Neural progenitor cell (in vitro differentiated cells): ENCODE results near the gene NOS1AP.

Experiments
- EZH2 ChIP-seq: fragments of 200-600 bp; sonication (generic); IDR thresholded peaks from 2 replicates; pipeline ENCODE4 v1.6.1; 2017; ENCODE audit warnings: antibody characterized with exemption, mild to moderate bottlenecking, moderate library complexity
- EZH2phosphoT487 ChIP-seq: fragments of 200-600 bp; sonication (generic); IDR thresholded peaks from 2 replicates; pipeline ENCODE4 v1.6.1; 2017; ENCODE audit warnings: antibody characterized with exemption
- TF ChIP-seq, protein P1 (sequence below): fragments of 200-600 bp; sonication (generic); IDR thresholded peaks from 2 replicates; pipeline ENCODE4 v1.5.1; 2017; ENCODE audit warnings: antibody characterized with exemption, mild to moderate bottlenecking

DNA sequence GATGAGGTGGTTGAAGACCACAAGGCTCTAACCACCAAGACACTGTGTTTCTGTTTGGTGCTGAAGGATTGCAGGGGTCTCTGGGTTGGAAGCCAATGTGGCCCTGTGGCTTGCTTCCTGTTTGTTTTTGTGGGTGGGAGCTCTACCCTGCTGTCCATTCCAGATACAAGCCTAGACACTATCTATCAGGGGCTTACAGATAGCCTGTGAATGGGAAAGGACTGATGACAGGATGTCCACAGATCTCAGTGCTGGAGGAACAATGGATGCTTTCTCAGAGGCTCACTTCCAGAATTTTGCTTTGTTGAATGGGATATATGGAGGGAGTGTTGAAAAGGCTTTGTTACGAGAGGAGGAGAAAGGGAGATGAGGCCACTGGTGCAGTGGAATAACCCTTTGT is 69.7 kb downstream of the NOS1AP start:
- TF ChIP-seq, protein P1, sequence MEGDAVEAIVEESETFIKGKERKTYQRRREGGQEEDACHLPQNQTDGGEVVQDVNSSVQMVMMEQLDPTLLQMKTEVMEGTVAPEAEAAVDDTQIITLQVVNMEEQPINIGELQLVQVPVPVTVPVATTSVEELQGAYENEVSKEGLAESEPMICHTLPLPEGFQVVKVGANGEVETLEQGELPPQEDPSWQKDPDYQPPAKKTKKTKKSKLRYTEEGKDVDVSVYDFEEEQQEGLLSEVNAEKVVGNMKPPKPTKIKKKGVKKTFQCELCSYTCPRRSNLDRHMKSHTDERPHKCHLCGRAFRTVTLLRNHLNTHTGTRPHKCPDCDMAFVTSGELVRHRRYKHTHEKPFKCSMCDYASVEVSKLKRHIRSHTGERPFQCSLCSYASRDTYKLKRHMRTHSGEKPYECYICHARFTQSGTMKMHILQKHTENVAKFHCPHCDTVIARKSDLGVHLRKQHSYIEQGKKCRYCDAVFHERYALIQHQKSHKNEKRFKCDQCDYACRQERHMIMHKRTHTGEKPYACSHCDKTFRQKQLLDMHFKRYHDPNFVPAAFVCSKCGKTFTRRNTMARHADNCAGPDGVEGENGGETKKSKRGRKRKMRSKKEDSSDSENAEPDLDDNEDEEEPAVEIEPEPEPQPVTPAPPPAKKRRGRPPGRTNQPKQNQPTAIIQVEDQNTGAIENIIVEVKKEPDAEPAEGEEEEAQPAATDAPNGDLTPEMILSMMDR = no peak
- TF ChIP-seq EZH2 (no peak), EZH2phosphoT487 (no peak)
